Ammon's horn (tissue), 1 donor: ENCODE results near the gene PDE8B.

Source experiments
- DNase-seq: peaks from one replicate; pipeline ENCODE4 v3.0.0-alpha.2; 2016; ENCODE audit warnings: low spot score

PDE8B gene

GRCh38 chr5:77231471-77232138 lies 21.1 kb downstream of the PDE8B start:
- DNase-seq, result no peak

GRCh38 chr5:77232574-77233358 lies 22.3 kb downstream of the PDE8B start:
- peak; percentile 45 for DNase-seq

- DNase-seq, result no peak
These were observed 25.6 kb downstream of the PDE8B start for GRCh38 chr5:77235846-77236721.

GRCh38 chr5:77239126-77239741 lies 28.8 kb downstream of the PDE8B start:
- DNase-seq, result no peak

- no peak for DNase-seq
These were observed 31.0 kb downstream of the PDE8B start for GRCh38 chr5:77241444-77241843.

- no peak for DNase-seq
These were observed 39.0 kb downstream of the PDE8B start for GRCh38 chr5:77249475-77249874.

- no peak for DNase-seq
These were observed 39.5 kb downstream of the PDE8B start for GRCh38 chr5:77250021-77250420.

GRCh38 chr5:77251921-77252320 lies 41.4 kb downstream of the PDE8B start:
- no peak for DNase-seq

- no peak for DNase-seq
These were observed 45.1 kb downstream of the PDE8B start for GRCh38 chr5:77255617-77256016.

GRCh38 chr5:77256406-77256805 lies 45.9 kb downstream of the PDE8B start:
- no peak for DNase-seq

GRCh38 chr5:77258652-77259051 lies 48.2 kb downstream of the PDE8B start:
- no peak for DNase-seq

- DNase-seq, result no peak
These were observed 49.0 kb downstream of the PDE8B start for GRCh38 chr5:77259476-77259875.

- no peak for DNase-seq
These were observed 52.2 kb downstream of the PDE8B start for GRCh38 chr5:77262697-77263096.

- DNase-seq, result no peak
These were observed 55.8 kb downstream of the PDE8B start for GRCh38 chr5:77266291-77266690.

GRCh38 chr5:77267496-77267895 lies 57.0 kb downstream of the PDE8B start:
- no peak for DNase-seq

- no peak for DNase-seq
These were observed 61.7 kb downstream of the PDE8B start for GRCh38 chr5:77272206-77272605.

GRCh38 chr5:77277759-77278158 lies 67.3 kb downstream of the PDE8B start:
- DNase-seq, result no peak

- no peak for DNase-seq
These were observed 69.6 kb downstream of the PDE8B start for GRCh38 chr5:77280036-77280435.

- DNase-seq, result no peak
These were observed 71.5 kb downstream of the PDE8B start for GRCh38 chr5:77281969-77282336.

- DNase-seq, result no peak
These were observed 72.0 kb downstream of the PDE8B start for GRCh38 chr5:77282337-77283027.

- DNase-seq, result no peak
These were observed 74.9 kb downstream of the PDE8B start for GRCh38 chr5:77285251-77285841.
